ENCODE measurements around the gene IRF3.

DNA sequence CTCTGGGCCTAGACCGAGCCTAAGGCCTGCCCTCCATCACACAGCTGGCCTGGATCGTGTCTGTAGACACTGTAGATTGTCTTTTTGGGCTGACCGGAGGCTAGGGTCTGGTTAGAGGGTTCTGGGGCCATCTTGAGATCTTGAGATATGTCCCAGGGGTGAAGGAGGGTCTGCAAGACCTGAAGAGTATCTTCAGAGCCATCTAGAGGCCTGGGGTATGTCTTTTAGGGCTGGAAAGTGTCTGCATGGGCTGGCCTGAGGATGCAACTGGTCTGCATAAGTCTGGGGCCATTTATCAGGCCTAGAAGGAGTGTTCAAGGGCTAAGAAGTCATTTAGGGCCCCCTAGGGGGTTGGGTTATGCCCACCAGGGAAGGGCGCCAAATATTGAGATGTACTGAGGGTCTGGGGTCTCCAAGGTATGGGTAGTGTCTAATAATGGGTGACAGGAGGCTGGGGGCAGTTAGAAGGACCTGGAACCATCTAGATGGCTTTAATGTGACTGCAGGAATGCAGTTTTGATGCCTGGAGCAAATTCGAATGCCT is 23.1 kb downstream of the IRF3 start:
- TF ChIP-seq CTCF (IDR thresholded peaks at IDR 0.05) (no peak), POLR2A (IDR thresholded peaks at IDR 0.05) (no peak)

All from right lobe of liver (tissue), 4 donors.